Measurements from ENCODE around the gene SLC5A7. TPM values are rescaled to one million over a fixed set of nuclear protein-coding genes. Genes with fewer than 3 reads are reported as not detected.

SLC5A7 gene
- total and polyA plus RNA-seq, 2 donors (not counting 3 experiments of a cell fraction or from before 2014, with no cell fraction given): not detected

DNA sequence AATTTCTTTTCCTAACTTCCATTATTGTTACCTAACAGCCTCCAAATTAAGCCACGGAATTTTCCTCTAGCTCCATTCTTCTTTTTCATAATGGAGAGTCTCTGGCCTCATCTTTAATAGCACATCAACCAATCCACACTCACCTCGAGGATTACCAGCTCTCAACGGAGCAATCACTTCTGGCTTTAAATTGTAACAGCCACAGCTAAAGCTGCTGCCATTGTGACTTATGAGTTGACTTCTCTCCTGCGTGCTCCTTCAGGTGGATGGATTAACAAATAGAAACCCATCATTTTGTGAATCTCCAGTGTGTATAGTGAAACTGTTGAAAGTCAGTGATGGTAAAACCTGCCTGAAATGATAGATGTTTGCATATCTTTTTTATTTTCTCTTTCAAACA, 24.9 kb upstream of the SLC5A7 start:
- intact Hi-C loops (cut with micrococcal nuclease): no loop called here
- Histone ChIP-seq H4K20me1 (replicated peaks; ENCODE audit: control insufficient read depth, extremely low read depth, insufficient read depth, low read length) (no peaks in the 10 kb centered on the region), H3K9me3 (replicated peaks; ENCODE audit: control insufficient read depth, insufficient read depth, low read length) (no peaks in the 10 kb centered on the region), H3K27ac (ENCODE audit: insufficient read depth, low read depth, low read length) (no peak overlapping the region), H3K4me1 (ENCODE audit: control insufficient read depth, extremely low read depth, insufficient read depth, low read length) (no peaks in the 10 kb centered on the region), H3K79me2 (ENCODE audit: control insufficient read depth, insufficient read depth, low read length) (no peaks in the 10 kb centered on the region), H3K9ac (replicated peaks; ENCODE audit: extremely low read depth, insufficient read depth, low read length) (no peak overlapping the region), H3K36me3 (ENCODE audit: control insufficient read depth in 2 of 2, extremely low read depth in 1 of 2, insufficient read depth in 2 of 2, low read length in 2 of 2) (no peaks in the 10 kb centered on the region), H3K4me3 (replicated peaks in 1 of 3; ENCODE audit: insufficient read depth in 1 of 3, low read depth in 1 of 3, low read length in 3 of 3) (no peak overlapping the region), H3K9me1 (replicated peaks; ENCODE audit: control insufficient read depth, extremely low read depth, insufficient read depth, low read length) (no peaks in the 10 kb centered on the region), H3K27me3 (ENCODE audit: control insufficient read depth in 2 of 2, insufficient read depth in 2 of 2, low read length in 2 of 2) (no peaks in the 10 kb centered on the region), H2AFZ (ENCODE audit: low read depth, low read length) (no peak overlapping the region), H3K4me2 (ENCODE audit: insufficient read depth, low read length) (no peak overlapping the region)
- dilution Hi-C loops (cut with MboI; ENCODE audit: extremely low pct_ligation_motif_present, low sequenced_read_pairs): no loop called here
- no peak for FAIRE-seq
- no TSS peak for BruUV-seq (replicated peaks)
- CTCF ChIA-PET: no interaction called here
- POLR2A ChIA-PET: no interaction called here
- no peak for DNase-seq (ENCODE audit: low read depth, low spot score)
- no peak for TF ChIP-seq JUN (IDR thresholded peaks at IDR 0.05; ENCODE audit: borderline replicate concordance, insufficient read depth, insufficient read length, low read depth)
- TF ChIP-seq GATA2 (IDR thresholded peaks at IDR 0.05; ENCODE audit: insufficient read depth, insufficient read length, low read depth, low read length): no peak
- TF ChIP-seq POLR2A (IDR thresholded peaks at IDR 0.05; ENCODE audit: low read depth, low read length): no peak
- TF ChIP-seq EZH2 (IDR thresholded peaks at IDR 0.05; ENCODE audit: borderline replicate concordance, low read depth, low read length, severe bottlenecking): no peak
- TF ChIP-seq, protein P1, sequence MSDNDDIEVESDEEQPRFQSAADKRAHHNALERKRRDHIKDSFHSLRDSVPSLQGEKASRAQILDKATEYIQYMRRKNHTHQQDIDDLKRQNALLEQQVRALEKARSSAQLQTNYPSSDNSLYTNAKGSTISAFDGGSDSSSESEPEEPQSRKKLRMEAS (IDR thresholded peaks at IDR 0.05; ENCODE audit: insufficient read depth, insufficient read length): no peak
- no peak for TF ChIP-seq MYC (IDR thresholded peaks at IDR 0.05; ENCODE audit: low read depth, low read length)
- no peak for TF ChIP-seq FOS (IDR thresholded peaks at IDR 0.05; ENCODE audit: borderline replicate concordance, insufficient read depth, low read length)

DNA sequence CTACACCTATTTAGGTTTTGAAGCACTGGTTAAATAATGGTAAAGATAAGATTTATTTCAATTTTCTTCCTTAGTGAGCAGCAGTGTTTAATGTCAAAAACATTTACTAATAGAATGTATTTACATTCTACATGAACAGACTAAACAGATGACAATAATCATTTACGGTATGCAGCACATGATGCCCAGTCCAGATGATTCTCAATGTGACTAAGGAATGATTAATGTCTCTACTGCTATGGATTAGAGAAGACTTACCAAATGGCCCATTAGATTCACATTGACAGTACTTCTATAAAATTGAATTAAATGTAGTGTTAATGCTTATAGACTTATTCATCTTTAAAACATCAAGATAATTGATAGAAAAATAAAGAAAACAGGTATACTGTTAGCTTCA, 22.1 kb upstream of the SLC5A7 start:
- TF ChIP-seq EZH2 (IDR thresholded peaks at IDR 0.05; ENCODE audit: borderline replicate concordance, low read depth, low read length, severe bottlenecking) (no peak), GATA2 (IDR thresholded peaks at IDR 0.05; ENCODE audit: insufficient read depth, insufficient read length, low read depth, low read length) (no peak), POLR2AphosphoS5 (IDR thresholded peaks at IDR 0.05; ENCODE audit: insufficient read depth, low read depth, low read length) (no peak), MYC (IDR thresholded peaks at IDR 0.05; ENCODE audit: low read depth, low read length) (no peak), POLR2A (IDR thresholded peaks at IDR 0.05; ENCODE audit: low read depth, low read length) (no peak), FOS (IDR thresholded peaks at IDR 0.05; ENCODE audit: borderline replicate concordance, insufficient read depth, low read length) (no peak)
- TF ChIP-seq, protein P2, sequence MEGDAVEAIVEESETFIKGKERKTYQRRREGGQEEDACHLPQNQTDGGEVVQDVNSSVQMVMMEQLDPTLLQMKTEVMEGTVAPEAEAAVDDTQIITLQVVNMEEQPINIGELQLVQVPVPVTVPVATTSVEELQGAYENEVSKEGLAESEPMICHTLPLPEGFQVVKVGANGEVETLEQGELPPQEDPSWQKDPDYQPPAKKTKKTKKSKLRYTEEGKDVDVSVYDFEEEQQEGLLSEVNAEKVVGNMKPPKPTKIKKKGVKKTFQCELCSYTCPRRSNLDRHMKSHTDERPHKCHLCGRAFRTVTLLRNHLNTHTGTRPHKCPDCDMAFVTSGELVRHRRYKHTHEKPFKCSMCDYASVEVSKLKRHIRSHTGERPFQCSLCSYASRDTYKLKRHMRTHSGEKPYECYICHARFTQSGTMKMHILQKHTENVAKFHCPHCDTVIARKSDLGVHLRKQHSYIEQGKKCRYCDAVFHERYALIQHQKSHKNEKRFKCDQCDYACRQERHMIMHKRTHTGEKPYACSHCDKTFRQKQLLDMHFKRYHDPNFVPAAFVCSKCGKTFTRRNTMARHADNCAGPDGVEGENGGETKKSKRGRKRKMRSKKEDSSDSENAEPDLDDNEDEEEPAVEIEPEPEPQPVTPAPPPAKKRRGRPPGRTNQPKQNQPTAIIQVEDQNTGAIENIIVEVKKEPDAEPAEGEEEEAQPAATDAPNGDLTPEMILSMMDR (IDR thresholded peaks at IDR 0.05; ENCODE audit: extremely low read depth in 1 of 2, insufficient read depth in 1 of 2, low read depth in 1 of 2, low read length in 2 of 2): no peak

More for the DNA sequence above, 22.1 kb upstream of the SLC5A7 start:
- CTCF ChIA-PET: no interaction called here
- POLR2A ChIA-PET: no interaction called here
- H3K27ac ChIP-seq (ENCODE audit: insufficient read depth, low read depth, low read length): no peak overlapping the region
- H3K79me2 ChIP-seq (ENCODE audit: control insufficient read depth, insufficient read depth, low read length): no peaks in the 10 kb centered on the region
- FAIRE-seq: no peak
- no peaks in the 10 kb centered on the region for H3K9me1 ChIP-seq (replicated peaks; ENCODE audit: control insufficient read depth, extremely low read depth, insufficient read depth, low read length)
- no peaks in the 10 kb centered on the region for H3K27me3 ChIP-seq (ENCODE audit: control insufficient read depth in 2 of 2, insufficient read depth in 2 of 2, low read length in 2 of 2)
- no TSS peak for BruUV-seq (replicated peaks)
- H3K4me1 ChIP-seq (ENCODE audit: control insufficient read depth, extremely low read depth, insufficient read depth, low read length): no peaks in the 10 kb centered on the region
- intact Hi-C loops (cut with micrococcal nuclease) (no loop called here), dilution Hi-C loops (cut with MboI; ENCODE audit: extremely low pct_ligation_motif_present, low sequenced_read_pairs) (no loop called here)
- H3K9me3 ChIP-seq (replicated peaks; ENCODE audit: control insufficient read depth, insufficient read depth, low read length): no peaks in the 10 kb centered on the region
- H3K9ac ChIP-seq (replicated peaks; ENCODE audit: extremely low read depth, insufficient read depth, low read length): no peak overlapping the region
- H3K4me3 ChIP-seq (replicated peaks in 1 of 3; ENCODE audit: insufficient read depth in 1 of 3, low read depth in 1 of 3, low read length in 3 of 3): no peak overlapping the region
- no peaks in the 10 kb centered on the region for H3K36me3 ChIP-seq (ENCODE audit: control insufficient read depth in 2 of 2, extremely low read depth in 1 of 2, insufficient read depth in 2 of 2, low read length in 2 of 2)
- H4K20me1 ChIP-seq (replicated peaks; ENCODE audit: control insufficient read depth, extremely low read depth, insufficient read depth, low read length): no peaks in the 10 kb centered on the region
- no peak for DNase-seq (ENCODE audit: low read depth, low spot score)
- H2AFZ ChIP-seq (ENCODE audit: low read depth, low read length): no peak overlapping the region
- no peak overlapping the region for H3K4me2 ChIP-seq (ENCODE audit: insufficient read depth, low read length)

Data from endothelial cell of umbilical vein (primary cell).